ENCODE measurements around the gene EDC4. TPM values are rescaled to one million over a fixed set of nuclear protein-coding genes. Genes with fewer than 3 reads are reported as not detected.

The EDC4 gene
- total and polyA plus RNA-seq, 2 of the 13 experiments (the other 11 are each of a cell fraction or from before 2014, with no cell fraction given), result 51.4 to 59.1 TPM

DNA sequence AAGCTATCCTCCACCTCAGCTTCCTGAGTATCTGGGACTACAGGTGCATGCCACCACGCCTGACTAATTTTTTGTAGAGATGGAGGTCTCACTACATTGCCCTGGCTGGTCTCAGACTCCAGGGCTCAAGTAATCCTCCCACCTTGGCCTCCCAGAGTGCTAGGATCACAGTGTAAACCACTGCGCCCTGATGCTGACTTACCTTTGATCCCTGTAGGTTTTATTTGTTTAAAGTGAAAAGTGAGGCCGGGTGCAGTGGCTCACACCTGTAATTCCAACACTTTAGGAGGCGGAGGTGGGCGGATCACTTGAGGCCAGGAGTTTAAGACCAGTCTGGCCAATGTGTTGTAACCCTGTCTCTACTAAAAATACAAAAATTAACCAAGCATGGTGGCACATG is 28.9 kb downstream of the EDC4 start (continued):
- TF ChIP-seq MLX (CRISPR knock-in tag; IDR thresholded peaks at IDR 0.05) (no peak), TEAD3 (CRISPR knock-in tag; optimal IDR thresholded peaks at IDR 0.05; ENCODE audit: borderline replicate concordance) (no peak), GZF1 (CRISPR knock-in tag; IDR thresholded peaks at IDR 0.05) (no peak), KDM3A (CRISPR knock-in tag; IDR thresholded peaks at IDR 0.05; ENCODE audit: low read depth) (no peak), IRF2 (CRISPR knock-in tag; IDR thresholded peaks at IDR 0.05) (0 out of 2 replicates have a peak, but pooled peaks have one; percentile 14), ZNF354B (CRISPR knock-in tag; IDR thresholded peaks at IDR 0.05) (no peak), ZNF501 (CRISPR knock-in tag; IDR thresholded peaks at IDR 0.05) (no peak), GATA4 (IDR thresholded peaks at IDR 0.05; ENCODE audit: borderline replicate concordance, low read depth) (no peak), PLSCR1 (CRISPR knock-in tag; IDR thresholded peaks at IDR 0.05; ENCODE audit: borderline replicate concordance) (no peak), RELA (CRISPR knock-in tag; IDR thresholded peaks at IDR 0.05) (no peak), ZNF577 (CRISPR knock-in tag; IDR thresholded peaks at IDR 0.05; ENCODE audit: borderline replicate concordance, low read depth) (no peak), ZNF883 (CRISPR knock-in tag; IDR thresholded peaks at IDR 0.05; ENCODE audit: not compliant biosample characterization) (no peak), ZNF609 (CRISPR knock-in tag; IDR thresholded peaks at IDR 0.05; ENCODE audit: borderline replicate concordance) (peak; percentile 39; the same call in 1 of the 2 replicates), ZSCAN31 (CRISPR knock-in tag; IDR thresholded peaks at IDR 0.05; ENCODE audit: low read depth) (no peak)
- TF ChIP-seq, protein P1, sequence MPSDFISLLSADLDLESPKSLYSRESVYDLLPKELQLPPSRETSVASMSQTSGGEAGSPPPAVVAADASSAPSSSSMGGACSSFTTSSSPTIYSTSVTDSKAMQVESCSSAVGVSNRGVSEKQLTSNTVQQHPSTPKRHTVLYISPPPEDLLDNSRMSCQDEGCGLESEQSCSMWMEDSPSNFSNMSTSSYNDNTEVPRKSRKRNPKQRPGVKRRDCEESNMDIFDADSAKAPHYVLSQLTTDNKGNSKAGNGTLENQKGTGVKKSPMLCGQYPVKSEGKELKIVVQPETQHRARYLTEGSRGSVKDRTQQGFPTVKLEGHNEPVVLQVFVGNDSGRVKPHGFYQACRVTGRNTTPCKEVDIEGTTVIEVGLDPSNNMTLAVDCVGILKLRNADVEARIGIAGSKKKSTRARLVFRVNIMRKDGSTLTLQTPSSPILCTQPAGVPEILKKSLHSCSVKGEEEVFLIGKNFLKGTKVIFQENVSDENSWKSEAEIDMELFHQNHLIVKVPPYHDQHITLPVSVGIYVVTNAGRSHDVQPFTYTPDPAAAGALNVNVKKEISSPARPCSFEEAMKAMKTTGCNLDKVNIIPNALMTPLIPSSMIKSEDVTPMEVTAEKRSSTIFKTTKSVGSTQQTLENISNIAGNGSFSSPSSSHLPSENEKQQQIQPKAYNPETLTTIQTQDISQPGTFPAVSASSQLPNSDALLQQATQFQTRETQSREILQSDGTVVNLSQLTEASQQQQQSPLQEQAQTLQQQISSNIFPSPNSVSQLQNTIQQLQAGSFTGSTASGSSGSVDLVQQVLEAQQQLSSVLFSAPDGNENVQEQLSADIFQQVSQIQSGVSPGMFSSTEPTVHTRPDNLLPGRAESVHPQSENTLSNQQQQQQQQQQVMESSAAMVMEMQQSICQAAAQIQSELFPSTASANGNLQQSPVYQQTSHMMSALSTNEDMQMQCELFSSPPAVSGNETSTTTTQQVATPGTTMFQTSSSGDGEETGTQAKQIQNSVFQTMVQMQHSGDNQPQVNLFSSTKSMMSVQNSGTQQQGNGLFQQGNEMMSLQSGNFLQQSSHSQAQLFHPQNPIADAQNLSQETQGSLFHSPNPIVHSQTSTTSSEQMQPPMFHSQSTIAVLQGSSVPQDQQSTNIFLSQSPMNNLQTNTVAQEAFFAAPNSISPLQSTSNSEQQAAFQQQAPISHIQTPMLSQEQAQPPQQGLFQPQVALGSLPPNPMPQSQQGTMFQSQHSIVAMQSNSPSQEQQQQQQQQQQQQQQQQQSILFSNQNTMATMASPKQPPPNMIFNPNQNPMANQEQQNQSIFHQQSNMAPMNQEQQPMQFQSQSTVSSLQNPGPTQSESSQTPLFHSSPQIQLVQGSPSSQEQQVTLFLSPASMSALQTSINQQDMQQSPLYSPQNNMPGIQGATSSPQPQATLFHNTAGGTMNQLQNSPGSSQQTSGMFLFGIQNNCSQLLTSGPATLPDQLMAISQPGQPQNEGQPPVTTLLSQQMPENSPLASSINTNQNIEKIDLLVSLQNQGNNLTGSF (CRISPR knock-in tag; IDR thresholded peaks at IDR 0.05), result no peak
- TF ChIP-seq, protein P2, sequence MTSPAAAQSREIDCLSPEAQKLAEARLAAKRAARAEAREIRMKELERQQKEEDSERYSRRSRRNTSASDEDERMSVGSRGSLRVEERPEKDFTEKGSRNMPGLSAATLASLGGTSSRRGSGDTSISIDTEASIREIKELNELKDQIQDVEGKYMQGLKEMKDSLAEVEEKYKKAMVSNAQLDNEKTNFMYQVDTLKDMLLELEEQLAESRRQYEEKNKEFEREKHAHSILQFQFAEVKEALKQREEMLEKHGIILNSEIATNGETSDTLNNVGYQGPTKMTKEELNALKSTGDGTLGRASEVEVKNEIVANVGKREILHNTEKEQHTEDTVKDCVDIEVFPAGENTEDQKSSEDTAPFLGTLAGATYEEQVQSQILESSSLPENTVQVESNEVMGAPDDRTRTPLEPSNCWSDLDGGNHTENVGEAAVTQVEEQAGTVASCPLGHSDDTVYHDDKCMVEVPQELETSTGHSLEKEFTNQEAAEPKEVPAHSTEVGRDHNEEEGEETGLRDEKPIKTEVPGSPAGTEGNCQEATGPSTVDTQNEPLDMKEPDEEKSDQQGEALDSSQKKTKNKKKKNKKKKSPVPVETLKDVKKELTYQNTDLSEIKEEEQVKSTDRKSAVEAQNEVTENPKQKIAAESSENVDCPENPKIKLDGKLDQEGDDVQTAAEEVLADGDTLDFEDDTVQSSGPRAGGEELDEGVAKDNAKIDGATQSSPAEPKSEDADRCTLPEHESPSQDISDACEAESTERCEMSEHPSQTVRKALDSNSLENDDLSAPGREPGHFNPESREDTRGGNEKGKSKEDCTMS (CRISPR knock-in tag; conservative IDR thresholded peaks at IDR 0.05), result no peak
